ENCODE results near the gene PHKA2. TPM values are rescaled to one million over a fixed set of nuclear protein-coding genes. Genes with fewer than 3 reads are reported as not detected.

PHKA2 gene
- total RNA-seq, 1 experiment from 2014 or later, result 34.4 TPM

- H2AFZ ChIP-seq, result no peak overlapping the region
- TF ChIP-seq EZH2 (IDR thresholded peaks at IDR 0.05; ENCODE audit: low read depth), result no peak
- TF ChIP-seq CTCF (conservative IDR thresholded peaks at IDR 0.05), result no peak
- no peaks in the 10 kb centered on the region for H3K9me2 ChIP-seq (ENCODE audit: insufficient read depth)
- ChIA-PET CTCF (no interaction called here), POLR2A (ENCODE audit: unreplicated experiment) (interaction anchor here (0.5 kb wide), 1 partner anchor 470 kb away, joined by 3 read pairs; no protein-coding TSS in a partner anchor)
- no peak overlapping the region for H3K27ac ChIP-seq
- intact Hi-C loops (cut with micrococcal nuclease; ENCODE audit: unreplicated experiment), result no loop called here
- H4K20me1 ChIP-seq (ENCODE audit: insufficient read depth), result no peaks in the 10 kb centered on the region
- H3F3A ChIP-seq (ENCODE audit: insufficient read depth, low read depth), result no peaks in the 10 kb centered on the region
- no peaks in the 10 kb centered on the region for H3K9me3 ChIP-seq (ENCODE audit: insufficient read depth, low read depth)
- no peak overlapping the region for H3K4me2 ChIP-seq
- no peak for DNase-seq
- no TSS peak for BruUV-seq (replicated peaks)
- H3K79me2 ChIP-seq (ENCODE audit: low read depth), result no peaks in the 10 kb centered on the region
- H3K27me3 ChIP-seq (ENCODE audit: insufficient read depth, low read depth), result no peaks in the 10 kb centered on the region
- no peak overlapping the region for H3K4me3 ChIP-seq
- no peaks in the 10 kb centered on the region for H3K4me1 ChIP-seq (replicated peaks; ENCODE audit: insufficient read depth)
- no peaks in the 10 kb centered on the region for H3K36me3 ChIP-seq (ENCODE audit: low read depth)
Observed at GRCh38 chrX:18955676-18956075, 28.2 kb downstream of the PHKA2 start.

GRCh38 chrX:18951032-18951431 is 32.9 kb downstream of the PHKA2 start:
- POLR2A ChIA-PET (ENCODE audit: unreplicated experiment), result no interaction called here

GRCh38 chrX:18949944-18950301 is 34.0 kb downstream of the PHKA2 start:
- Histone ChIP-seq H3K9me2 (ENCODE audit: insufficient read depth) (no peaks in the 10 kb centered on the region), H3K4me1 (replicated peaks; ENCODE audit: insufficient read depth) (no peaks in the 10 kb centered on the region), H3K4me2 (no peak overlapping the region), H3K27me3 (ENCODE audit: insufficient read depth, low read depth) (no peaks in the 10 kb centered on the region), H3K36me3 (ENCODE audit: low read depth) (no peaks in the 10 kb centered on the region), H4K20me1 (ENCODE audit: insufficient read depth) (no peaks in the 10 kb centered on the region), H3K79me2 (ENCODE audit: low read depth) (no peaks in the 10 kb centered on the region), H3K4me3 (no peak overlapping the region), H2AFZ (no peak overlapping the region), H3F3A (ENCODE audit: insufficient read depth, low read depth) (no peaks in the 10 kb centered on the region), H3K27ac (no peak overlapping the region), H3K9me3 (ENCODE audit: insufficient read depth, low read depth) (no peaks in the 10 kb centered on the region)
- intact Hi-C loops (cut with micrococcal nuclease; ENCODE audit: unreplicated experiment), result no loop called here
- CTCF ChIA-PET, result no interaction called here
- no peak for TF ChIP-seq CTCF (conservative IDR thresholded peaks at IDR 0.05)
- TF ChIP-seq EZH2 (IDR thresholded peaks at IDR 0.05; ENCODE audit: low read depth), result no peak
- POLR2A ChIA-PET (ENCODE audit: unreplicated experiment), result no interaction called here
- BruUV-seq (replicated peaks), result no TSS peak
- no peak for DNase-seq

More at GRCh38 chrX:18951032-18951431, 32.9 kb downstream of the PHKA2 start:
- H4K20me1 ChIP-seq (ENCODE audit: insufficient read depth), result no peaks in the 10 kb centered on the region
- CTCF ChIA-PET, result no interaction called here
- no peaks in the 10 kb centered on the region for H3K9me2 ChIP-seq (ENCODE audit: insufficient read depth)
- no peak for DNase-seq
- H3K36me3 ChIP-seq (ENCODE audit: low read depth), result no peaks in the 10 kb centered on the region
- no peaks in the 10 kb centered on the region for H3F3A ChIP-seq (ENCODE audit: insufficient read depth, low read depth)
- TF ChIP-seq CTCF (conservative IDR thresholded peaks at IDR 0.05) (no peak), EZH2 (IDR thresholded peaks at IDR 0.05; ENCODE audit: low read depth) (no peak)
- no peaks in the 10 kb centered on the region for H3K9me3 ChIP-seq (ENCODE audit: insufficient read depth, low read depth)
- no peaks in the 10 kb centered on the region for H3K4me1 ChIP-seq (replicated peaks; ENCODE audit: insufficient read depth)
- no peak overlapping the region for H3K4me3 ChIP-seq
- H3K79me2 ChIP-seq (ENCODE audit: low read depth), result no peaks in the 10 kb centered on the region
- intact Hi-C loops (cut with micrococcal nuclease; ENCODE audit: unreplicated experiment), result no loop called here
- H2AFZ ChIP-seq, result no peak overlapping the region
- no peak overlapping the region for H3K27ac ChIP-seq
- no peak overlapping the region for H3K4me2 ChIP-seq
- H3K27me3 ChIP-seq (ENCODE audit: insufficient read depth, low read depth), result no peaks in the 10 kb centered on the region
- no TSS peak for BruUV-seq (replicated peaks)

All from PC-9 (cell line).